Measurements from ENCODE around the gene PPM1B.
A peak's percentile ranks its signal among the peaks of the same experiment; 100 is the strongest.
"Not testable (repeated sequence)": the region's sequence is repeated elsewhere in the genome, so short reads cannot be mapped to it uniquely, and the experiment has no call there.

The PPM1B gene

DNA sequence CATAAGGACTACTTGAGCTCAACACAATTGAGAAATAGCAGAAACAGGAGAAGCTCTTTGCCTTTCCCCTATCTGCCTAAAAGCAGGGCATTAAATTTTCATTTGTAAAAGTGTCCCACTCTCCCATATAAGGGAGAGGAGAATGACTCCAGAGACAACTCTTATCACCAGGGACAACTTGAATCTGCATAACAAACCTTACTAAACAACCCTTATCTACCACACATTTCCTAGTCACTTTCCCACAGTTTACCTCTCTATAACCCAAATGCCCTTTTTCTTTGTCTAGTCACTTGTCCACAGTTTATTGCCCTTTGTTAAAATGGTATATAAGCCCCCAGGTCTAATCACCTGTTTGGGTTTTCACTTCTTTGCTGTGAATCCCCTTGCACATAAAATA is 37.5 kb upstream of the PPM1B start:
- Histone ChIP-seq H3K9me3 (ENCODE audit: control insufficient read depth, insufficient read depth, low read depth, low read length) (no peaks in the 10 kb centered on the region), H3K36me3 (ENCODE audit: control insufficient read depth in 2 of 2, insufficient read depth in 1 of 2, low read length in 2 of 2) (no peaks in the 10 kb centered on the region), H3K27ac (ENCODE audit: extremely low read depth, low read depth, low read length) (no peak overlapping the region), H3K4me3 (ENCODE audit: low read depth, low read length) (no peak overlapping the region), H3K4me1 (ENCODE audit: control insufficient read depth, insufficient read depth, low read length) (no peaks in the 10 kb centered on the region)
- TF ChIP-seq ZNF211 (tag by site-specific recombination; IDR thresholded peaks at IDR 0.05; ENCODE audit: low read depth) = peak; percentile 90; the same call in 1 of the 2 replicates
- peak; percentile 49 for TF ChIP-seq SETDB1 (IDR thresholded peaks at IDR 0.05; ENCODE audit: insufficient read length, low read length)
- TF ChIP-seq HIC1 (tag by site-specific recombination; IDR thresholded peaks at IDR 0.05) = no peak
- CTCF ChIA-PET = no interaction called here
- POLR2A ChIA-PET = interaction anchor here (1.1 kb wide), 1 partner anchor 37 kb away, joined by 3 read pairs; the partner anchor contains the start of gene PPM1B

- POLR2A ChIA-PET; H3K4me3 ChIP-seq (ENCODE audit: low read depth, low read length); H3K9me3 ChIP-seq (ENCODE audit: control insufficient read depth, insufficient read depth, low read depth, low read length); H3K27ac ChIP-seq (ENCODE audit: extremely low read depth, low read depth, low read length); H3K36me3 ChIP-seq (ENCODE audit: control insufficient read depth in 2 of 2, insufficient read depth in 1 of 2, low read length in 2 of 2); H3K4me1 ChIP-seq (ENCODE audit: control insufficient read depth, insufficient read depth, low read length); CTCF ChIA-PET: not testable (repeated sequence)
Measured at GRCh38 chr2:44133602-44134001, 35.1 kb upstream of the PPM1B start.

- CTCF ChIA-PET = no interaction called here
- H3K4me3 ChIP-seq (ENCODE audit: low read depth, low read length) = no peak overlapping the region
- no peaks in the 10 kb centered on the region for H3K4me1 ChIP-seq (ENCODE audit: control insufficient read depth, insufficient read depth, low read length)
- no peak overlapping the region for H3K27ac ChIP-seq (ENCODE audit: extremely low read depth, low read depth, low read length)
- POLR2A ChIA-PET = no interaction called here
- no peak for TF ChIP-seq ZNF639 (tag by site-specific recombination; IDR thresholded peaks at IDR 0.05)
- TF ChIP-seq ZNF558 (tag by site-specific recombination; IDR thresholded peaks at IDR 0.05) = no peak
- no peak for TF ChIP-seq ZNF112 (tag by site-specific recombination; IDR thresholded peaks at IDR 0.05)
- TF ChIP-seq ZNF560 (tag by site-specific recombination; IDR thresholded peaks at IDR 0.05; ENCODE audit: borderline replicate concordance) = no peak
- TF ChIP-seq ZNF610 (tag by site-specific recombination; IDR thresholded peaks at IDR 0.05; ENCODE audit: borderline replicate concordance) = no peak
- TF ChIP-seq ZNF24 (tag by site-specific recombination; IDR thresholded peaks at IDR 0.05) = no peak
- no peak for TF ChIP-seq ZNF514 (tag by site-specific recombination; IDR thresholded peaks at IDR 0.05)
- TF ChIP-seq ZSCAN18 (tag by site-specific recombination; IDR thresholded peaks at IDR 0.05) = no peak
- no peak for TF ChIP-seq ZNF114 (tag by site-specific recombination; IDR thresholded peaks at IDR 0.05)
- TF ChIP-seq, protein P1, sequence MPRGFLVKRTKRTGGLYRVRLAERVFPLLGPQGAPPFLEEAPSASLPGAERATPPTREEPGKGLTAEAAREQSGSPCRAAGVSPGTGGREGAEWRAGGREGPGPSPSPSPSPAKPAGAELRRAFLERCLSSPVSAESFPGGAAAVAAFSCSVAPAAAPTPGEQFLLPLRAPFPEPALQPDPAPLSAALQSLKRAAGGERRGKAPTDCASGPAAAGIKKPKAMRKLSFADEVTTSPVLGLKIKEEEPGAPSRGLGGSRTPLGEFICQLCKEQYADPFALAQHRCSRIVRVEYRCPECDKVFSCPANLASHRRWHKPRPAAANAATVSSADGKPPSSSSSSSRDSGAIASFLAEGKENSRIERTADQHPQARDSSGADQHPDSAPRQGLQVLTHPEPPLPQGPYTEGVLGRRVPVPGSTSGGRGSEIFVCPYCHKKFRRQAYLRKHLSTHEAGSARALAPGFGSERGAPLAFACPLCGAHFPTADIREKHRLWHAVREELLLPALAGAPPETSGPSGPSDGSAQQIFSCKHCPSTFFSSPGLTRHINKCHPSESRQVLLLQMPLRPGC (tag by site-specific recombination; IDR thresholded peaks at IDR 0.05) = no peak
- no peak for TF ChIP-seq CTCF (tag by site-specific recombination; IDR thresholded peaks at IDR 0.05)
- no peak for TF ChIP-seq ZNF174 (tag by site-specific recombination; IDR thresholded peaks at IDR 0.05)
- TF ChIP-seq OSR2 (tag by site-specific recombination; IDR thresholded peaks at IDR 0.05) = no peak
- TF ChIP-seq ZNF670 (tag by site-specific recombination; IDR thresholded peaks at IDR 0.05; ENCODE audit: low read depth) = no peak
- H3K36me3 ChIP-seq (ENCODE audit: control insufficient read depth in 2 of 2, insufficient read depth in 1 of 2, low read length in 2 of 2) = no peaks in the 10 kb centered on the region
- H3K9me3 ChIP-seq (ENCODE audit: control insufficient read depth, insufficient read depth, low read depth, low read length) = no peaks in the 10 kb centered on the region
Measured at GRCh38 chr2:44134848-44135247, 33.8 kb upstream of the PPM1B start.
